ENCODE data around the gene AHRR. TPM values are rescaled to one million over a fixed set of nuclear protein-coding genes. Genes with fewer than 3 reads are reported as not detected.

Gene AHRR
- total and polyA plus RNA-seq, 9 of the 15 experiments (the other 6 are each of a cell fraction or from before 2014, with no cell fraction given) = 0.06 to 1.6 (median 0.75) TPM; not detected in 1

- TF ChIP-seq ZBED1 (IDR thresholded peaks at IDR 0.05) (no peak), ZBTB11 (CRISPR knock-in tag; IDR thresholded peaks at IDR 0.05) (peak; percentile 47 to 90 (median 58); a peak in 4 of 6 replicates), PHF20 (IDR thresholded peaks at IDR 0.05; ENCODE audit: partially characterized antibody) (peak; percentile 89), MNT (conservative IDR thresholded peaks at IDR 0.05) (peak; percentile 62 to 84; a peak in 3 of 4 replicates), NFRKB (IDR thresholded peaks at IDR 0.05; ENCODE audit: low read depth) (no peak), UBTF (IDR thresholded peaks at IDR 0.05; ENCODE audit: borderline replicate concordance in 1 of 2, low read depth in 2 of 2, low read length in 2 of 2) (no peak), STAT5B (CRISPR knock-in tag; IDR thresholded peaks at IDR 0.05) (no peak), STAT6 (CRISPR knock-in tag; IDR thresholded peaks at IDR 0.05) (peak; percentile 13; the same call in 1 of the 2 replicates), THAP12 (CRISPR knock-in tag; IDR thresholded peaks at IDR 0.05) (no peak), NFXL1 (CRISPR knock-in tag; IDR thresholded peaks at IDR 0.05) (0 out of 2 replicates have a peak, but pooled peaks have one; percentile 11), PML (IDR thresholded peaks at IDR 0.05; ENCODE audit: low read length) (peak; percentile 64; the same call in 1 of the 2 replicates), TFAM (CRISPR knock-in tag; conservative IDR thresholded peaks at IDR 0.05) (no peak), ZNF586 (CRISPR knock-in tag; conservative IDR thresholded peaks at IDR 0.05) (no peak)
Observed at GRCh38 chr5:442335-443238, 121.1 kb downstream of the AHRR start, which contains the start of gene EXOC3 (continued).
